GM13976 (cell line): ENCODE results near the gene HK1.
"Not testable (repeated sequence)": the region's sequence is repeated elsewhere in the genome, so short reads cannot be mapped to it uniquely, and the experiment has no call there.

Experiments
- DNase-seq: peaks from one replicate; pipeline ENCODE4 v3.0.0; 2012; ENCODE audit warnings: low spot score
- in situ Hi-C: fragments of 300-500 bp; cut with MboI; formaldehyde crosslinking; loops from one replicate; pipeline ENCODE4 v1.12.0; 2022; ENCODE audit warnings: low sequenced_read_pairs, mixed read lengths, inconsistent platforms; ENCODE audit not compliant: unreplicated experiment
- TF ChIP-seq, protein P1 (sequence below): IDR thresholded peaks from 2 replicates; pipeline ENCODE4 v1.5.1; 2012; ENCODE audit warnings: borderline replicate concordance, mild to moderate bottlenecking; ENCODE audit not compliant: insufficient read depth; ENCODE audit errors: extremely low read depth, missing control alignments, control extremely low read depth

The HK1 gene

DNA sequence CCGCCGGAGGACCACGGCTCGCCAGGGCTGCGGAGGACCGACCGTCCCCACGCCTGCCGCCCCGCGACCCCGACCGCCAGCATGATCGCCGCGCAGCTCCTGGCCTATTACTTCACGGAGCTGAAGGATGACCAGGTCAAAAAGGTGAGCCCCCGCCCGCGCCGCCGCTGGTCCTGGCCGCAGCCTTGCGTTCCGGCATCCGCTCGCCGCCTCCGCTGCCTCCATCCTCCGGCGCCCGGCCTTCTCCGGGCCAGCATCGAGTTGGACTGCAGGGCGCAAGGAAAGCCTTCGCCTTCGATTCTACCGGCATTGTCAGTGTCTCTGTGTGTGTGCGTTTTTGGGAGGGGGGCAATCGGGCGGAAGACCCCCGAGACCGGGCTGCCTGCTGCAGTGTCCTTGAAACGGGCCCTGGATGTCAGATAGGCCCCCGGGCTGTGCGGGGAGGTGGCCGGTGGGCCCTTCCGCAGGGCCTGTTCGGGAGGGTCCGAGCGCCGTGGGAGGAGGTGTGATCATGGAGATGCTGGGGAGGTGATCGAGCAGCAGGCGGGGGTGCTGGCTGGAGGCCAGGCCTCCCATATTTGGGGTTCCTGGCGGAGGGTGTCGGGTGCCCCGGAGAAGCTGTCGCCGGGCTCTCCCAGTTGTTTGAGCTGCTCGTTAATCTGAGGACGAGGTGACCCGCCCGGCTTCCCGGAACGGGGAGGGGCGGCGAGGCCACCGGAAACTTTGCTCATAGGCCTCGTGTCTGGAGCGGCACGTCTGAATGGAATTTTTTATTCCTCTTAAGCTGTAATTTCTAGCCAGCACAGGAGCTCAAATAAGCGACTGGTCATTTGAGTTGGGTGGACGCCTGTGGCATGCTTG, 40.8 kb downstream of the HK1 start:
- in situ Hi-C loops = no loop called here
- TF ChIP-seq, protein P1, sequence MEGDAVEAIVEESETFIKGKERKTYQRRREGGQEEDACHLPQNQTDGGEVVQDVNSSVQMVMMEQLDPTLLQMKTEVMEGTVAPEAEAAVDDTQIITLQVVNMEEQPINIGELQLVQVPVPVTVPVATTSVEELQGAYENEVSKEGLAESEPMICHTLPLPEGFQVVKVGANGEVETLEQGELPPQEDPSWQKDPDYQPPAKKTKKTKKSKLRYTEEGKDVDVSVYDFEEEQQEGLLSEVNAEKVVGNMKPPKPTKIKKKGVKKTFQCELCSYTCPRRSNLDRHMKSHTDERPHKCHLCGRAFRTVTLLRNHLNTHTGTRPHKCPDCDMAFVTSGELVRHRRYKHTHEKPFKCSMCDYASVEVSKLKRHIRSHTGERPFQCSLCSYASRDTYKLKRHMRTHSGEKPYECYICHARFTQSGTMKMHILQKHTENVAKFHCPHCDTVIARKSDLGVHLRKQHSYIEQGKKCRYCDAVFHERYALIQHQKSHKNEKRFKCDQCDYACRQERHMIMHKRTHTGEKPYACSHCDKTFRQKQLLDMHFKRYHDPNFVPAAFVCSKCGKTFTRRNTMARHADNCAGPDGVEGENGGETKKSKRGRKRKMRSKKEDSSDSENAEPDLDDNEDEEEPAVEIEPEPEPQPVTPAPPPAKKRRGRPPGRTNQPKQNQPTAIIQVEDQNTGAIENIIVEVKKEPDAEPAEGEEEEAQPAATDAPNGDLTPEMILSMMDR = no peak
- DNase-seq = peak; percentile 82

DNA sequence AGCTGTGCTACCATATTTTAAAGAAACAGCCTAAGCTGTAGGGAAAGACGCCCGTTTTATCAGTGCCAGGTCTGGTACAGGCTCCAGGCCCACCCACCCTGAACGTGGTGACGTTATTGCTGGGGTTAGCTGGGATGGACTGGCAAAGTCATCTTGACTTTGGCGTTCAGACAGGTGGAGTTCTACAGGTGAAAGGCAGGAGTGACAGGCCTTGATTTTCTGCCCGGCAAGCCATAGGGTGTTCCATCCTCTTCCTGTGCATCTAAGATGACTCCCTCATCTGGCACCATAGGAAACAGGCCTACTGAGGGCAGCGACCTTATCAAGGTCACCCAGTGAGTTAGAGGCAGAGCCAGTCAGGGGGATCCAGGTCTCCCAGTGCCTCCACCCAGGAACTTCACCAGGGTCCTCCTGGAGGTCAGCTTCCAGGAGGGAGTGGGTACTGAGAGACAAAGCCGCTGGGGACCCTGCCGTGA, 41.6 kb downstream of the HK1 start:
- in situ Hi-C loops = no loop called here
- TF ChIP-seq, protein P1 = no peak
- no peak for DNase-seq

DNA sequence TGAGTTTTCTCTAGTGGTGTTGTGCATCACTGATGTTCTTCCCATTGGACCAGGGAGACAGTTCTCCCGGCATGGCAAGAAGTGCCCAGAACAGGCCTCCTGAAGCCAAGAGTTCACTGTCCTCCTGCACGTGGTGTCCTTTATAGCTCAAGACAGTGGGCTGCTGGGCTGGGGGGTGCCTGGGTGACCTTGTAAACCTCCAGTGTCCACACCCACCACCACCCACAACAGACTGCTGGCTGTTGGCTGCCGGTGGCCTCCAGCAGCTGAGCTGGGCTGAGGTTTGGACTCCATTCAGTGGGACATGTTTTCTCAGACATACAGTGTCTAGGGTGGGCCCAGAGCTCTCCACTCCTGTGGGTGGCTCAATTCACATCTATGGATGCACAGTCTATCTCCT, 42.2 kb downstream of the HK1 start:
- TF ChIP-seq, protein P1 = no peak
- no peak for DNase-seq
- in situ Hi-C loops = no loop called here

DNA sequence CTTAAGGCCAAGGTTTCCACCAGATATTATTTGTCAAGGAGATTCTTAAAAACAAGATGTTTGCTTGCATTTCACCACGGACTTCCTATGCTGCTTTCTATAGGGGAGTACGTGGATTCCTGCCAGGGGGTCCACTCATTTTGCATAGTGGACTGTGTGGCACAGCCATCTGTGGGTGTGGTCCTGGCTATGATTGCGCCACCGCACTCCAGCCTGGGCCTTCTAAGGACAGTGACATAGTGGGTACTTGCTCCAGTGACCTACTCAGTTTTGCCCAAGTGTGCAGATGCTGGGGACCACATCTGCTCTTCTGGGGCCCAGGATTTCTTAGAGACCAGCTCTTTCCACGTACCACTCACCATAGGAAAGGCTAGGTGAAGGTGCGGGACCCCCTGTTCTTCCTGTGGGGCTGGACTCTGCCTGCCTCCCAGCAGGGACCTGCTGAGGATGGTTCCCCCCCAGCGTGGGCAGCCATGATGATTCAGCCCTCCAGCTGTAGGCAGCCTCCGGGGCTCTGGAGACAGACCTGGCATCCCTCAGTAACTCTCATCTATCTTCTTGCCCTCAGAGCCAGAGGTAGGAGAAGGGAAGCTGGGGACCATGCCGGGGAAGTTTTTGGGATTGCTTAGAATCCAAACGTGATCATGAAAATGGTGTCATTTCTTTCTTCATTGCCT, 42.9 kb downstream of the HK1 start:
- in situ Hi-C loops = no loop called here
- TF ChIP-seq, protein P1 = no peak
- no peak for DNase-seq

DNA sequence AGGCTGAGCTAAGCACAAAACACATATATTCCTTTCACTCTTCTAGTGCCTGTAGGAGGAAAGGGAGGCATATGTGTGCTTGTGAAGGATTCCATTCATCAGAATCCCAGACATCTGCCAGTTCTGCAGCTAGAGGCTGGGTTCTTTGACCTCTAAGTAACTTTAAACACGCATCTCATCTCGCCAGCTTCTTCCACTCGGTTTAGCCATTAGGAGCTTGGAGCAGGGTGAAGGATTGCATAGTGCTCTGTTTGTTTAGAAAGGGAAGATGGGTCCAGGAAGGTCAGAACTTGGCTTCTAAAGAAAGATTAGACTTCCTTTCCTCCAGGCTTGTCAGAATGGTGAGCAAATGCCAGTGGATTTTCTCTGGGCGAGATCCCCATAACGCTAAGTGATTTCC, 43.6 kb downstream of the HK1 start:
- no peak for DNase-seq
- in situ Hi-C loops = no loop called here
- TF ChIP-seq, protein P1 = no peak

DNA sequence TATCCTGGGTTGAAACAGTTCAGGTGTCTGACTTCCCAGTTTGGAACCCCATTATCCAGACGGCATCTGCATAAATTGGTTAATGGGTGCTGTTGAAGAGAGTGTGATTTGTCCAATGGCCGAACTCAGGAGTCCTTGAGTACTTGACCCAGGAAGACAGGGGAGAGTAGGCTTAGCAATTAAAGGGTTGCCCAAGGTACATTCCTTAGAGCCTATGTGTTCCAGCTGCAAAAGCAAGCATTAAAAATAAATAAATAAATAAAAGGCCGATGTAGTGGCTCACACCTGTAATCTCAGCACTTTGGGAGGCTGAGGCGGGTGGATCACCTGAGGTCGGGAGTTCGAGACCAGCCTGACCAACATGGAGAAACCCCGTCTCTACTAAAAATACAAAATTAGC, 44.0 kb downstream of the HK1 start:
- DNase-seq, in situ Hi-C loops: not testable (repeated sequence)

DNA sequence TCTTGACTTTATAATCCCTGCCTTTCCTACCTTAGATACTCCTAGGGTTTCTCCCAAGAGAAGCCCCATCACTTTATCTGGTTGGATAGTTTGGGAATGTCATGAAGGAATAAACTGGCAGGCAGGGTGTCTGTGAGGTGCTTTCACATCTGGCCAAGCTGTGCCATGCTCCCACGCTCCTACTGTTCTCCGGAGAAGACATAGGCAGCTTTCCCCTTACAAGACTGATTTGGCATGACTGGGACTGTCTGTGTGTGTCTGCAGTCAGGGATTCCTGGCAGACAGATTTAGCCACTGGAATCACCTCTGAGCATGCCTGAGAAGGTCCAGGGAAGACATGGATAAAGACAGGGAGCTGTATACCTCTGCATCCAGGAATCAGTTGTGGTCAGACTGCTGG, 45.3 kb downstream of the HK1 start:
- TF ChIP-seq, protein P1 = no peak
- no peak for DNase-seq
- in situ Hi-C loops = no loop called here
